HepG2 (cell line): ENCODE measurements around the gene TSPAN7. TPM values are rescaled to one million over a fixed set of nuclear protein-coding genes. Genes with fewer than 3 reads are reported as not detected.

Source experiments
- ATAC-seq: fragments of 200-7000 bp; cut with Tn5 transposase; 3 replicates; pipeline ENCODE4 v1.9.1; 2020; ENCODE audit warnings: mild to moderate bottlenecking, moderate library complexity
- BruUV-seq: library from RNA; stranded (reverse); fragments of 400-500 nt; replicated peaks from 2 replicates; lab custom pipeline; 2021; lab: Mats Ljungman, UMichigan
- CTCF ChIA-PET: fragments of 300-600 bp; formaldehyde crosslinking; extraction: SDS; loops from one replicate; lab custom pipeline; 2021; ENCODE audit warnings: low total read pairs, inconsistent platforms, low intra/inter-chr PET ratio; lab: Yijun Ruan, JAX
- POLR2A ChIA-PET: fragments of 350-600 bp; sonication (Branson Sonifier 250); formaldehyde crosslinking; loops from one replicate; lab custom pipeline; 2020; ENCODE audit warnings: antibody characterized with exemption, inconsistent platforms; lab: Yijun Ruan, JAX
- DNase-seq: peaks from one replicate; pipeline ENCODE4 v3.0.0-alpha.2; 2015; ENCODE audit warnings: low spot score
- FAIRE-seq: peaks from 3 replicates; lab custom pipeline; 2011; peaks lifted over from hg19 to GRCh38; lab: Jason Lieb, UNC
- H2AFZ ChIP-seq: one replicate; pipeline ENCODE4 v1.6.1; 2011; ENCODE audit warnings: low read length, inconsistent platforms
- H3K27ac ChIP-seq: fragments of 300-600 bp; 3 replicates; pipeline ENCODE4 v1.8.0; 2011; ENCODE audit warnings: mixed run types, mild to moderate bottlenecking, mixed read lengths, low read length, inconsistent platforms; ENCODE audit not compliant: insufficient read depth; ENCODE audit errors: extremely low read length
- H3K27me3 ChIP-seq, 2 experiments: fragments of 200-600 bp in 1 of 2; 2 replicates in 1 of 2; 3 replicates in 1 of 2; pipeline versions ENCODE4 v1.6.0 to v1.8.0; 2011; ENCODE audit warnings: low read length in 2 of 2, mild to moderate bottlenecking in 2 of 2, moderate library complexity in 2 of 2, inconsistent platforms in 1 of 2; ENCODE audit not compliant: insufficient read depth in 2 of 2, control insufficient read depth in 1 of 2
- H3K36me3 ChIP-seq, 2 experiments: fragments of 200-600 bp in 1 of 2; replicated peaks in 1 of 2; 2 replicates in 1 of 2; 3 replicates in 1 of 2; pipeline versions ENCODE4 v1.5.1 to v1.8.0; 2011; ENCODE audit warnings: low read length in 2 of 2, inconsistent platforms in 1 of 2; ENCODE audit not compliant: insufficient read depth in 2 of 2, control insufficient read depth in 1 of 2
- H3K4me1 ChIP-seq: 2 replicates; pipeline ENCODE4 v1.5.1; 2012; ENCODE audit warnings: low read length, inconsistent platforms; ENCODE audit not compliant: insufficient read depth
- H3K4me2 ChIP-seq: 2 replicates; pipeline ENCODE4 v1.6.0; 2011; ENCODE audit warnings: low read depth, low read length, inconsistent platforms
- H3K4me3 ChIP-seq, 3 experiments: fragments of 200-600 bp in 1 of 3; sonication (generic), shearing (Covaris generic) in 1 of 3; replicated peaks in 1 of 3; 2 replicates each; pipeline ENCODE4 v1.5.1; 2011 to 2016; ENCODE audit warnings: low read length in 3 of 3, inconsistent platforms in 2 of 3, low read depth in 2 of 3, mild to moderate bottlenecking in 2 of 3, control low read depth in 1 of 3, mixed read lengths in 1 of 3; ENCODE audit not compliant: insufficient read depth in 1 of 3
- H3K79me2 ChIP-seq: one replicate; pipeline ENCODE4 v1.6.1; 2011; ENCODE audit warnings: low read length, inconsistent platforms; ENCODE audit not compliant: insufficient read depth
- H3K9ac ChIP-seq: 2 replicates; pipeline ENCODE4 v1.6.0; 2011; ENCODE audit warnings: mild to moderate bottlenecking, low read depth, low read length, inconsistent platforms; ENCODE audit not compliant: insufficient read depth
- H3K9me3 ChIP-seq: 2 replicates; pipeline ENCODE4 v1.5.1; 2012; ENCODE audit warnings: mild to moderate bottlenecking, low read length
- H4K20me1 ChIP-seq: 2 replicates; pipeline ENCODE4 v1.6.0; 2011; ENCODE audit warnings: inconsistent platforms, mild to moderate bottlenecking, low read length, moderate library complexity; ENCODE audit not compliant: insufficient read depth
- AHR ChIP-seq: IDR thresholded peaks from 2 replicates; pipeline ENCODE4 v1.6.1; 2018; ENCODE audit warnings: missing genetic modification reagents, missing compliant biosample characterization
- CTCF ChIP-seq: sonication (generic); formaldehyde crosslinking; IDR thresholded peaks from 2 replicates; pipeline ENCODE4 v1.5.0; 2020; ENCODE audit warnings: mild to moderate bottlenecking, missing genetic modification reagents, moderate library complexity
- FOXP1 ChIP-seq, 2 experiments: fragments of 450-650 bp in 1 of 2; IDR thresholded peaks; 2 replicates each; pipeline ENCODE4 v1.6.1; 2017 to 2018; ENCODE audit warnings: antibody characterized with exemption in 1 of 2
- MXD4 ChIP-seq: IDR thresholded peaks from 2 replicates; pipeline ENCODE4 v1.6.1; 2016; ENCODE audit warnings: mild to moderate bottlenecking, missing biosample characterization, missing genetic modification reagents
- PAWR ChIP-seq: sonication (generic); formaldehyde crosslinking; IDR thresholded peaks from 2 replicates; pipeline ENCODE4 v1.4.0; 2020; ENCODE audit warnings: missing genetic modification reagents, mild to moderate bottlenecking, borderline replicate concordance
- PAXIP1 ChIP-seq: sonication (generic); formaldehyde crosslinking; conservative IDR thresholded peaks from 2 replicates; pipeline ENCODE4 v1.4.0; 2020; ENCODE audit warnings: mild to moderate bottlenecking, missing genetic modification reagents, moderate library complexity
- RARA ChIP-seq: IDR thresholded peaks from 2 replicates; pipeline ENCODE4 v1.6.1; 2016; ENCODE audit warnings: missing genetic modification reagents, missing compliant biosample characterization
- RBM39 ChIP-seq: fragments of 200-400 bp; formaldehyde crosslinking; IDR thresholded peaks from one replicate; pipeline ENCODE4 v1.6.1; 2018; ENCODE audit warnings: antibody characterized with exemption, mild to moderate bottlenecking, low read depth, low read length; ENCODE audit not compliant: poor library complexity, severe bottlenecking
- STAG1 ChIP-seq: sonication (generic); formaldehyde crosslinking; IDR thresholded peaks from 2 replicates; pipeline ENCODE4 v1.4.0; 2020; ENCODE audit warnings: missing genetic modification reagents
- ZBTB34 ChIP-seq: sonication (generic); formaldehyde crosslinking; IDR thresholded peaks from 2 replicates; pipeline ENCODE4 v1.8.0; 2022; ENCODE audit warnings: mild to moderate bottlenecking, missing genetic modification reagents
- ZFAT ChIP-seq: sonication (generic); formaldehyde crosslinking; conservative IDR thresholded peaks from 2 replicates; pipeline ENCODE4 v1.8.1; 2023; ENCODE audit warnings: missing genetic modification reagents, inconsistent platforms
- ZNF7 ChIP-seq: IDR thresholded peaks from 2 replicates; pipeline ENCODE4 v1.6.1; 2016; ENCODE audit warnings: missing biosample characterization, missing genetic modification reagents
- WGBS: methylation state at CpG from one replicate; pipeline ENCODE4 v1.1.6; 2017; ENCODE audit warnings: low lambda C conversion rate; 5-methylcytosine and 5-hydroxymethylcytosine counted together
- in situ Hi-C: cut with HindIII; loops from 2 replicates; pipeline ENCODE4 v1.10.0; 2017; ENCODE audit warnings: low pct_unique_long_range_greater_than_20kb; ENCODE audit not compliant: extremely low pct_ligation_motif_present
- intact Hi-C: fragments of 100-400 bp; cut with micrococcal nuclease; formaldehyde crosslinking; loops from one replicate; pipeline ENCODE4 v1.10.0; 2022; ENCODE audit not compliant: unreplicated experiment
- polyA plus RNA-seq, 8 experiments: library from polyadenylated mRNA; depleted of rRNA in 3 of 8; stranded (reverse) in 7 of 8; unstranded in 1 of 8; fragments of >200 nt; fragmentation: Illumina TruSeq in 4 of 8; extraction: Trizol in 4 of 8; gene quantifications; 2 replicates each; pipeline versions ENCODE4 v1.2.1 to v1.2.3, GENCODE V29; 2011 to 2016; ENCODE audit warnings: low read depth in 4 of 8, missing spikeins in 1 of 8, mixed read lengths in 1 of 8; ENCODE audit not compliant: insufficient read depth in 1 of 8
- total RNA-seq, 5 experiments: library from RNA; depleted of rRNA; stranded (reverse); fragments of >200 nt; fragmentation: Illumina TruSeq; extraction: Trizol; gene quantifications; 2 replicates each; pipeline ENCODE4 v1.2.3, GENCODE V29; 2016; ENCODE audit warnings: low read depth in 1 of 5

TSPAN7 gene
- total and polyA plus RNA-seq, 2 of the 13 experiments (the other 11 are each of a cell fraction or from before 2014, with no cell fraction given), result 21.4 to 47.1 TPM

- Histone ChIP-seq H2AFZ (no peak overlapping the region), H3K27me3 (no peaks in the 10 kb centered on the region), H4K20me1 (no peaks in the 10 kb centered on the region), H3K4me1 (peaks cover 27% of the 10 kb centered on the region), H3K9me3 (no peaks in the 10 kb centered on the region), H3K4me3 (no peak overlapping the region), H3K9ac (no peak overlapping the region), H3K27ac (no peak overlapping the region), H3K36me3 (no peaks in the 10 kb centered on the region), H3K4me2 (no peak overlapping the region), H3K79me2 (no peaks in the 10 kb centered on the region)
- FAIRE-seq (no peak), ATAC-seq (no peak), DNase-seq (no peak)
- WGBS, result 40% methylated on average over 1 of the region's 2 CpGs
- intact Hi-C loops (no loop called here), in situ Hi-C loops (no loop called here)
- TF ChIP-seq MXD4 (CRISPR knock-in tag), result no peak
- no peak for TF ChIP-seq AHR (CRISPR knock-in tag)
- TF ChIP-seq RARA (CRISPR knock-in tag), result peak; percentile 20; the same call in 1 of the 2 replicates
- no peak for TF ChIP-seq ZFAT (CRISPR knock-in tag)
- no peak for TF ChIP-seq FOXP1 (IDR thresholded peaks at IDR 0.05)
- no peak for TF ChIP-seq FOXP1 (CRISPR knock-in tag; IDR thresholded peaks at IDR 0.05)
- TF ChIP-seq ZBTB34 (CRISPR knock-in tag), result no peak
- no peak for TF ChIP-seq RBM39
- no peak for TF ChIP-seq PAWR (CRISPR knock-in tag)
- ChIA-PET CTCF (no interaction called here), POLR2A (no interaction called here)
- BruUV-seq, result no TSS peak
Measured at GRCh38 chrX:38662640-38663039, 101.3 kb downstream of the TSPAN7 start.

- TF ChIP-seq PAXIP1 (CRISPR knock-in tag) (no peak), ZNF7 (no peak), STAG1 (peak; percentile 54), CTCF (CRISPR knock-in tag) (peak; percentile 49)
- Histone ChIP-seq H3K4me1 (peaks cover 17% of the 10 kb centered on the region), H3K36me3 (no peaks in the 10 kb centered on the region), H3K27me3 (no peaks in the 10 kb centered on the region), H3K4me2 (no peak overlapping the region), H3K9me3 (no peaks in the 10 kb centered on the region), H3K9ac (no peak overlapping the region), H3K79me2 (no peaks in the 10 kb centered on the region), H4K20me1 (no peaks in the 10 kb centered on the region), H3K4me3 (no peak overlapping the region), H2AFZ (no peak overlapping the region), H3K27ac (no peak overlapping the region)
- DNase-seq (peak; percentile 13), FAIRE-seq (peak; percentile 91), ATAC-seq (no peak)
- in situ Hi-C loops (no loop called here), intact Hi-C loops (no loop called here)
- CTCF ChIA-PET, result no interaction called here
- WGBS, result 34% methylated on average over 5 of the region's 5 CpGs
- BruUV-seq, result no TSS peak
- POLR2A ChIA-PET, result no interaction called here
Measured at GRCh38 chrX:38664285-38664684, 102.9 kb downstream of the TSPAN7 start.
